Esophagus muscularis mucosa (tissue), 4 donors: ENCODE measurements around the gene CKB. TPM values are rescaled to one million over a fixed set of nuclear protein-coding genes. Genes with fewer than 3 reads are reported as not detected.
A peak's percentile ranks its signal among the peaks of the same experiment; 100 is the strongest.
"Not testable (repeated sequence)": the region's sequence is repeated elsewhere in the genome, so short reads cannot be mapped to it uniquely, and the experiment has no call there.

ENCODE experiments used
- DNase-seq: peaks from one replicate; pipeline ENCODE4 v3.0.0-alpha.2; 2017; ENCODE audit errors: extremely low spot score
- H3K27ac ChIP-seq, 4 donors: fragments of 200-600 bp; sonication (generic); replicated peaks in 1 of 4; 1 replicate in 3 of 4; 2 replicates in 1 of 4; pipeline ENCODE4 v1.5.1; 2016 to 2019; ENCODE audit warnings: mild to moderate bottlenecking in 1 of 4
- H3K27me3 ChIP-seq, 4 donors: fragments of 200-600 bp; sonication (generic); one replicate each; pipeline versions ENCODE4 v1.5.1 to v1.6.0; 2016 to 2019
- H3K36me3 ChIP-seq, 4 donors: fragments of 200-600 bp; sonication (generic); one replicate each; pipeline ENCODE4 v1.5.1; 2016 to 2019
- H3K4me1 ChIP-seq, 4 donors: fragments of 200-600 bp; sonication (generic); one replicate each; pipeline ENCODE4 v1.5.1; 2016 to 2019
- H3K4me3 ChIP-seq, 4 donors: fragments of 200-600 bp; sonication (generic); 1 replicate in 2 of 4; 2 replicates in 2 of 4; pipeline ENCODE4 v1.5.1; 2016 to 2019; ENCODE audit warnings: mild to moderate bottlenecking in 4 of 4, moderate library complexity in 1 of 4
- H3K9me3 ChIP-seq, 4 donors: fragments of 200-600 bp; sonication (generic); 1 replicate in 3 of 4; 2 replicates in 1 of 4; pipeline ENCODE4 v1.5.1; 2016 to 2019
- EP300 ChIP-seq: sonication (generic); formaldehyde crosslinking; IDR thresholded peaks from one replicate; pipeline ENCODE4 v1.6.1; 2017; ENCODE audit warnings: antibody characterized with exemption
- POLR2A ChIP-seq: fragments of 450-650 bp; IDR thresholded peaks from one replicate; pipeline ENCODE4 v1.6.1; 2017; ENCODE audit warnings: antibody characterized with exemption, moderate library complexity, mild to moderate bottlenecking, low read depth
- POLR2AphosphoS5 ChIP-seq, 2 donors: sonication (generic); formaldehyde crosslinking; IDR thresholded peaks; one replicate each; pipeline ENCODE4 v1.6.1; 2017; ENCODE audit warnings: antibody characterized with exemption in 2 of 2
- WGBS: methylation state at CpG from one replicate; pipeline ENCODE4 v1.1.5; 2018; 5-methylcytosine and 5-hydroxymethylcytosine counted together
- intact Hi-C: fragments of 100-400 bp; cut with DNase I; formaldehyde crosslinking; loops from one replicate; pipeline ENCODE4 v1.15.1; 2023
- total RNA-seq, 4 donors: library from RNA; depleted of rRNA; stranded (reverse); fragments of >200 nt; gene quantifications; one replicate each; pipeline versions ENCODE4 v1.1.0 to v1.2.1, GENCODE V29; 2016
- TF ChIP-seq, protein P1 (sequence below), 3 experiments: fragments of 200-600 bp in 2 of 3; fragments of 450-650 bp in 1 of 3; sonication (generic) in 2 of 3; IDR thresholded peaks; one replicate each; pipeline ENCODE4 v1.5.1; 2017 to 2019; ENCODE audit warnings: antibody characterized with exemption in 3 of 3, mild to moderate bottlenecking in 2 of 3, moderate library complexity in 1 of 3

The CKB gene
- total RNA-seq, 4 donors from 2014 or later, result 917 to 1,843 (median 1,284) TPM

DNA sequence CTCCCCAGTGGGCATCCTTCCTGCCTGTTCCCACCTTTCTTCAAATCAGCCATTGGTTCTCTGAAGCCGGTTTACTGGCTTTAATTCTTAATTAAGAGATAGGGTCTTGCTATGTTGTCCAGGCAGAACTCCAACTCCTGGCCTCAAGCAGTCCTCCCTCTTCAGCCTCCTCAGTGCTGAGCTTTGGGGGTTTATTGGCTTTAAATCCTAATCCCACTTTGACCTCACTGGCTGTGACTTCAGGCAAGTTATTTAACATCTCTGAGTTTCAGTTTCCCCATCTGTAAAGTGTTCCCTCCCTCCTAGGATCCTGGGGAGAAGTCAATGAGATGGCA lies 4.3 kb upstream of the CKB start:
- TF ChIP-seq POLR2A, result no peak
- no peak for TF ChIP-seq POLR2AphosphoS5 (IDR thresholded peaks at IDR 0.05)
- no peak for TF ChIP-seq EP300
- TF ChIP-seq, protein P1, sequence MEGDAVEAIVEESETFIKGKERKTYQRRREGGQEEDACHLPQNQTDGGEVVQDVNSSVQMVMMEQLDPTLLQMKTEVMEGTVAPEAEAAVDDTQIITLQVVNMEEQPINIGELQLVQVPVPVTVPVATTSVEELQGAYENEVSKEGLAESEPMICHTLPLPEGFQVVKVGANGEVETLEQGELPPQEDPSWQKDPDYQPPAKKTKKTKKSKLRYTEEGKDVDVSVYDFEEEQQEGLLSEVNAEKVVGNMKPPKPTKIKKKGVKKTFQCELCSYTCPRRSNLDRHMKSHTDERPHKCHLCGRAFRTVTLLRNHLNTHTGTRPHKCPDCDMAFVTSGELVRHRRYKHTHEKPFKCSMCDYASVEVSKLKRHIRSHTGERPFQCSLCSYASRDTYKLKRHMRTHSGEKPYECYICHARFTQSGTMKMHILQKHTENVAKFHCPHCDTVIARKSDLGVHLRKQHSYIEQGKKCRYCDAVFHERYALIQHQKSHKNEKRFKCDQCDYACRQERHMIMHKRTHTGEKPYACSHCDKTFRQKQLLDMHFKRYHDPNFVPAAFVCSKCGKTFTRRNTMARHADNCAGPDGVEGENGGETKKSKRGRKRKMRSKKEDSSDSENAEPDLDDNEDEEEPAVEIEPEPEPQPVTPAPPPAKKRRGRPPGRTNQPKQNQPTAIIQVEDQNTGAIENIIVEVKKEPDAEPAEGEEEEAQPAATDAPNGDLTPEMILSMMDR (IDR thresholded peaks at IDR 0.05), result no peak
- Histone ChIP-seq H3K4me1 (peaks cover 53 to 82% (median 74%) of the 10 kb centered on the region in 4 donors), H3K27me3 (peaks cover 0 to 4% (median 0%) of the 10 kb centered on the region in 4 donors), H3K36me3 (peaks cover 0 to 19% (median 5%) of the 10 kb centered on the region in 4 donors), H3K9me3 (no peaks in the 10 kb centered on the region), H3K27ac (peak overlapping the region; percentile 88 to 97 (median 94)), H3K4me3 (no peak overlapping the region)
- intact Hi-C loops, result no loop called here
- no peak for DNase-seq
- 88% methylated on average over 1 of the region's 1 CpG for WGBS

DNA sequence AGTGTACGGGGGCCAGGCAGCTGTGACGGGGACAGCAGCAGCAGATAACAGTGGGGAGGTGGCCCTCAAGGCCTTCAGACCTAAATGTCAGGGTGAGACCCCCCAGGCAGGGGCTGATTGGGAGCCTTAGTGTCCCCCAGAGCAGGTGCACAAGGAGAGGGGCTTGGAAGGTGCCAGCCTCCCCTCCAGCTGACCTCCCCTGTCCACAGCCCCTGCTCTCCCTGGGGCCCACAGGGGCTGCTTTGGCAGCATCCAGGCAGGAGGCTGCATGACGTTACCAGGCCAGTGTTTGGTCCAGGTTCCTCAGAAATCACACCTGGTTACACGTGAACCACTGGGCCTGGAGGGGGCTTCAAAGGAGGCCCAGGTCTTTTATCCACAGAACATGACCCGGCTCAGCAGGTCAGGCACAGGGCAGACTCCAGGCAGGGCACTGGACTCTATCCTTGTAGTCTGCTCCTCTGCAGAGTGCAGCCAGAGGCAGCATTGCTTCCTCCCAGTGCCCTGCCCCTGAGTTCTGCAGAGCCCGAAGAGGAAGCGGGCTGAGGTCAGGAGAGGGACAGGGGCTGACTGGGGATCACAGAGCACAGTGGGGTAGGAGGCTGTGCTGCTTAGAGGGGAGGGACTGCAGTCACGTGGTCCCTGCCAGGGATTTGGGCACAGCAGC lies 3.8 kb upstream of the CKB start:
- WGBS, result 77% methylated on average over 8 of the region's 8 CpGs
- Histone ChIP-seq H3K4me1 (peaks cover 56 to 82% (median 74%) of the 10 kb centered on the region in 4 donors), H3K4me3 (no peak overlapping the region), H3K27ac (peak overlapping the region; percentile 20 to 97 (median 58)), H3K9me3 (no peaks in the 10 kb centered on the region), H3K36me3 (peaks cover 0 to 14% (median 6%) of the 10 kb centered on the region in 4 donors), H3K27me3 (peaks cover 0 to 9% (median 2%) of the 10 kb centered on the region in 4 donors)
- no peak for DNase-seq
- intact Hi-C loops, result no loop called here
- TF ChIP-seq POLR2AphosphoS5 (IDR thresholded peaks at IDR 0.05) (no peak), POLR2A (no peak), EP300 (no peak)
- TF ChIP-seq, protein P1 (IDR thresholded peaks at IDR 0.05), result no peak

DNA sequence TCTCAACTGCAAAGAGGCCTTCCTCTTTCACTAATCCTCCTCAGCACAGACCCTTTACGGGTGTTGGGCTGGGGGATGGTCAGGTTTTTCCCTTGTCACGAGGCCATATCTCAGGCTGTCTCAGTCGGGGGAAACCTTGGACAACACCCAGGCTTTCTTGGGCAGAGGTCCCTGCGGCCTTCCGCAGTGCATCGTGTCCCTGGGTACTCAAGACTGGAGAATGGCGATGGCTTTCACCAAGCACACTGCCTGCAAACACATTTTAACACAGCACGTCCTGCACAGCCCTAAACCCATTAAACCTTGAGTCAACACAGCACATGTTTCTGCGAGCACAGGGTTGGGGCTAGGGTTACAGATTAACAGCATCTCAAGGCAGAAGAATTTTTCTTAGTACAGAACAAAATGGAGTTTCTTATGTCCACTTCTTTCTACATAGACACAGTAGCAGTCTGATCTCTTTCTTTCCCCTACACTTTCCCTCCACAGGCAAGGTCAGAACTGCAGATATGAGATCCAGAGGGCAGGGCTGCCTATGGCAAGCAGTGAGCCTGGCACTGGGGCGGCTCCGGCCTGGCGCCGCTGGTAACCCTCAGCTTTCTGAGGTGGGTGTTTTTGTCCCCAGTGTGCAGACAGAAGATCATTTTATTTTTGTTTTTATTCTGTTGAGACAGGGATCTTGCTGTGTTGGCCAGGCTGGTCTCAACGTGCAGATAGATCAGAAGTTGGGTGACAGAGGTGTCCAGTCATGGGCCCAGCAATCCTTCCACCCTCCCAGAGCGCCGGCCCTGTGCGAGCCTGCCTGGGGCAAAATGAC lies 3.0 kb upstream of the CKB start:
- intact Hi-C loops, result not testable (repeated sequence)
- 83% methylated on average over 17 of the region's 17 CpGs for whole genome bisulfite sequencing

GRCh38 chr14:103524002-103524935 lies 1.6 kb upstream of the CKB start:
- Histone ChIP-seq H3K4me3 (no peak overlapping the region), H3K27ac (peak overlapping the region in 3 of 4 donors; percentile 11 to 97 (median 20)), H3K36me3 (peaks cover 3 to 18% (median 11%) of the 10 kb centered on the region in 4 donors), H3K27me3 (peaks cover 0 to 9% (median 4%) of the 10 kb centered on the region in 4 donors), H3K9me3 (no peaks in the 10 kb centered on the region), H3K4me1 (peaks cover 56 to 82% (median 74%) of the 10 kb centered on the region in 4 donors)
- intact Hi-C loops, result no loop called here
- whole genome bisulfite sequencing, result 66% methylated on average over 8 of the region's 12 CpGs
- DNase-seq, result no peak
- TF ChIP-seq POLR2A (no peak), POLR2AphosphoS5 (IDR thresholded peaks at IDR 0.05) (no peak), EP300 (no peak)
- TF ChIP-seq, protein P1 (IDR thresholded peaks at IDR 0.05), result no peak

More for the DNA sequence above, 3.0 kb upstream of the CKB start:
- not testable (repeated sequence) for H3K36me3 ChIP-seq, H3K27me3 ChIP-seq, H3K9me3 ChIP-seq, DNase-seq, H3K4me3 ChIP-seq
- Histone ChIP-seq H3K27ac (peak overlapping the region in 3 of 4 donors; percentile 20 to 97 (median 94)), H3K4me1 (peaks cover 55 to 82% (median 74%) of the 10 kb centered on the region in 4 donors)
